Measurements from ENCODE around the gene ENTHD1. TPM values are rescaled to one million over a fixed set of nuclear protein-coding genes. Genes with fewer than 3 reads are reported as not detected.

ENTHD1 gene
- total RNA-seq, 1 donor = not detected

- no peak overlapping the region for H3K4me3 ChIP-seq (ENCODE audit: low read depth, low read length)
- no peak for DNase-seq (ENCODE audit: low read depth)
- no peak for TF ChIP-seq CTCF (IDR thresholded peaks at IDR 0.05; ENCODE audit: insufficient read depth, low read length)
These were observed 32.5 kb upstream of the ENTHD1 start for GRCh38 chr22:39925909-39926679.

DNA sequence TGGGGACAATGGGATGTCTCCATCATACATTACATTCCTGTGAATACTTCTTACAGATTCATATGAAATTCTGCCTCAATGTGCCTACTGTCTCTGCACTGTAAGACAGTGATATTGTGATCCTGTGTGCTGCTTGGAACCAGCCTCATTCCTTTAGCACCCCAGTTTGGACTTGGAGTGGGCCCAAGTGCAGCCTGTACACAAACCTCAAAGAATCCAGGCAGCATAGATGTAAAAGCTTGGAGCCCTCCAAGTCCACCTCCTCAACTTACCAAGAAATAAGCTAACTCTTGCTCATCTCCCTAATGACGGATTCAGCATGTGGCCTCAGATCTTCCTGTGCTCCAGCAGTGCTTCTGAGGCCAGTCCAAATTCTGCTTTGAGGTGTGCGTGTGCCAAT lies 31.7 kb upstream of the ENTHD1 start:
- no peak for DNase-seq (ENCODE audit: low read depth)
- H3K4me3 ChIP-seq (ENCODE audit: low read depth, low read length) = no peak overlapping the region
- TF ChIP-seq CTCF (IDR thresholded peaks at IDR 0.05; ENCODE audit: insufficient read depth, low read length) = no peak

DNA sequence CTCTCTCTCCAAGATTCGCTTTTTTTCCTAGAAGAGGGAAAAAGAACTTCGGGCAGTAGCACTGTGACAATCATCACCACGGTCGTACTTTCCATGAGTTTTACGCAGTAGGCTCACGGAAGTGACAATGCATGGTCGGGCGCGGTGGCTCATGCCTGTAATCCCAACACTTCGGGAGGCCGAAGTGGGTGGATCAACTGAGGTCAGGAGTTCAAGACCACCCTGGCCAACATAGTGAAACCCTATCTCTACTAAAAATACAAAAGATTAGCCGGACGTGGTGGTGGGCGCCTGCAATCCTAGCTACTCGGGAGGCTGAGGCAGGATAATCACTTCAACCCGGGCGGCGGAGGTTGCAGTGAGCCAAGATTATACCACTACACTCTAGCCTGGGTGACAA lies 30.7 kb upstream of the ENTHD1 start:
- no peak for TF ChIP-seq CTCF (IDR thresholded peaks at IDR 0.05; ENCODE audit: insufficient read depth, low read length)
- DNase-seq (ENCODE audit: low read depth) = no peak
- H3K4me3 ChIP-seq (ENCODE audit: low read depth, low read length) = no peak overlapping the region

DNA sequence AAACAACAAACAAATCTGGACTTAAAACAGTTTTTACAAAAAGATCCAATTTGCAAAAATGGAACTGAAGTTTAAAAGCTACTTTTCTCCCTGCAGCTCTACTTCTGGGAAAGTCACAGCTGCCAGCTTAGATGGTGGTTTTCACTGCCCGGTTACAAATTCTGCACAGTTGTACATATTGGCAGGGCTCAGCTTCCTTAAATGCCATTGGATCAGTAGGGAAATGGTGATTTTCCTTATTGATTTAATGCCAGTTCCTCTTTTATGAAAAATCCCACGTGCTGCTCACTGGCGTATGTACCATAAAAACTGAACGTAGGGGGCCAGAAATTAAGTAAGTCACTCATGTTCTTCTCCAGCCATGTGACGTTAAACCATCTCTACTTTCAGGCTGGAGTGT lies 30.1 kb upstream of the ENTHD1 start:
- no peak for TF ChIP-seq CTCF (IDR thresholded peaks at IDR 0.05; ENCODE audit: insufficient read depth, low read length)
- H3K4me3 ChIP-seq (ENCODE audit: low read depth, low read length) = no peak overlapping the region
- no peak for DNase-seq (ENCODE audit: low read depth)

GRCh38 chr22:39920134-39920743 lies 26.7 kb upstream of the ENTHD1 start:
- no peak overlapping the region for H3K4me3 ChIP-seq (ENCODE audit: low read depth, low read length)
- no peak for DNase-seq (ENCODE audit: low read depth)
- no peak for TF ChIP-seq CTCF (IDR thresholded peaks at IDR 0.05; ENCODE audit: insufficient read depth, low read length)

GRCh38 chr22:39917776-39918495 lies 24.4 kb upstream of the ENTHD1 start:
- H3K4me3 ChIP-seq (ENCODE audit: low read depth, low read length) = no peak overlapping the region
- TF ChIP-seq CTCF (IDR thresholded peaks at IDR 0.05; ENCODE audit: insufficient read depth, low read length) = no peak
- peak; percentile 30 for DNase-seq (ENCODE audit: low read depth)

Data from fibroblast of the aortic adventitia (primary cell).